ENCODE data around the gene TSHR. TPM values are rescaled to one million over a fixed set of nuclear protein-coding genes. Genes with fewer than 3 reads are reported as not detected.

TSHR gene
- total and polyA plus RNA-seq, 2 experiments from 2014 or later: 0.59 to 0.78 TPM

DNA sequence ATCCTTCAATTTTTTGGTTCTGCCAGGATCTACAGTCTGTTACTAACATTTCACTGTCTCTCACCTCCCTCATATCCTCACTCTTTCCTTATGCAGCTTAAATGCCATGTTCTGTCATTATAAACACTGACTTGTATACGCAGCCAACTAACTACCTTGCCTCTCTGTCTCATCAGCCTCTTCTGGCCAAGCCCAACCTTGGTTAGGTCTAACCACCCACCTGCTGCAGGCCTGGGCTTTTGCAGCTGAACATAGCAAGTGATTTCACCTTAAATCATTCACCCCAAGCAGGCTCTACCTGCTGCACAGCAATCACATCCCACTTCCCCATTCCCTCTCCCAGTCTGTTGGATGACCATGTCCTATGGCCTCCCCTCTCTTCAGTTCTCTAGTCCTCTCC, 173.8 kb downstream of the TSHR start (continued):
- TF ChIP-seq, protein P1, sequence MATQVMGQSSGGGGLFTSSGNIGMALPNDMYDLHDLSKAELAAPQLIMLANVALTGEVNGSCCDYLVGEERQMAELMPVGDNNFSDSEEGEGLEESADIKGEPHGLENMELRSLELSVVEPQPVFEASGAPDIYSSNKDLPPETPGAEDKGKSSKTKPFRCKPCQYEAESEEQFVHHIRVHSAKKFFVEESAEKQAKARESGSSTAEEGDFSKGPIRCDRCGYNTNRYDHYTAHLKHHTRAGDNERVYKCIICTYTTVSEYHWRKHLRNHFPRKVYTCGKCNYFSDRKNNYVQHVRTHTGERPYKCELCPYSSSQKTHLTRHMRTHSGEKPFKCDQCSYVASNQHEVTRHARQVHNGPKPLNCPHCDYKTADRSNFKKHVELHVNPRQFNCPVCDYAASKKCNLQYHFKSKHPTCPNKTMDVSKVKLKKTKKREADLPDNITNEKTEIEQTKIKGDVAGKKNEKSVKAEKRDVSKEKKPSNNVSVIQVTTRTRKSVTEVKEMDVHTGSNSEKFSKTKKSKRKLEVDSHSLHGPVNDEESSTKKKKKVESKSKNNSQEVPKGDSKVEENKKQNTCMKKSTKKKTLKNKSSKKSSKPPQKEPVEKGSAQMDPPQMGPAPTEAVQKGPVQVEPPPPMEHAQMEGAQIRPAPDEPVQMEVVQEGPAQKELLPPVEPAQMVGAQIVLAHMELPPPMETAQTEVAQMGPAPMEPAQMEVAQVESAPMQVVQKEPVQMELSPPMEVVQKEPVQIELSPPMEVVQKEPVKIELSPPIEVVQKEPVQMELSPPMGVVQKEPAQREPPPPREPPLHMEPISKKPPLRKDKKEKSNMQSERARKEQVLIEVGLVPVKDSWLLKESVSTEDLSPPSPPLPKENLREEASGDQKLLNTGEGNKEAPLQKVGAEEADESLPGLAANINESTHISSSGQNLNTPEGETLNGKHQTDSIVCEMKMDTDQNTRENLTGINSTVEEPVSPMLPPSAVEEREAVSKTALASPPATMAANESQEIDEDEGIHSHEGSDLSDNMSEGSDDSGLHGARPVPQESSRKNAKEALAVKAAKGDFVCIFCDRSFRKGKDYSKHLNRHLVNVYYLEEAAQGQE (IDR thresholded peaks at IDR 0.05; ENCODE audit: unreplicated experiment): no peak
- TF ChIP-seq JUNB (IDR thresholded peaks at IDR 0.05; ENCODE audit: unreplicated experiment) (no peak), CREB1 (CRISPR knock-in tag; IDR thresholded peaks at IDR 0.05; ENCODE audit: low read depth) (no peak), NANOG (IDR thresholded peaks at IDR 0.05; ENCODE audit: borderline replicate concordance) (no peak)
- TF ChIP-seq, protein P2, sequence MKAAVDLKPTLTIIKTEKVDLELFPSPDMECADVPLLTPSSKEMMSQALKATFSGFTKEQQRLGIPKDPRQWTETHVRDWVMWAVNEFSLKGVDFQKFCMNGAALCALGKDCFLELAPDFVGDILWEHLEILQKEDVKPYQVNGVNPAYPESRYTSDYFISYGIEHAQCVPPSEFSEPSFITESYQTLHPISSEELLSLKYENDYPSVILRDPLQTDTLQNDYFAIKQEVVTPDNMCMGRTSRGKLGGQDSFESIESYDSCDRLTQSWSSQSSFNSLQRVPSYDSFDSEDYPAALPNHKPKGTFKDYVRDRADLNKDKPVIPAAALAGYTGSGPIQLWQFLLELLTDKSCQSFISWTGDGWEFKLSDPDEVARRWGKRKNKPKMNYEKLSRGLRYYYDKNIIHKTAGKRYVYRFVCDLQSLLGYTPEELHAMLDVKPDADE (IDR thresholded peaks at IDR 0.05): no peak

DNA sequence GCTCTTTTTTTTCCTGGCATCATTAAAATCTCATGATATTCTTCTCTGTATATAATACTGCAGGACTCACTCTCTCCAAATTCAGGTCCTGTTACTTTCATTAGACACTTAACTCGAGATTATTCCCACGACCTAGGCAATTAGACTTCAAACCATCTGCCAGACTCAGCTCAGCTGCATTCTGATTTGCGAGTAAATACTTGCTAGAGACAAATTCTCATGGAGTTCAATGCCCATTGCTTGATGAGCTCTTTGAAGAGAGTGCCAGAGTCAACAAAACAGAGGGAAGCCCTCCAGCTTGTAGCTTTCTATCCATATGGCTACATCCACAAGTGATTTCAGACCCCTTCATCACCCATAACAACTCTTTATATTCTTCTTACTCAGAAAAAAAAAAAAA, 177.0 kb downstream of the TSHR start:
- Histone ChIP-seq H3F3A (replicated peaks; ENCODE audit: low read depth) (no peaks in the 10 kb centered on the region), H3K4me2 (no peak overlapping the region), H4K20me1 (replicated peaks; ENCODE audit: insufficient read depth) (no peaks in the 10 kb centered on the region), H3K36me3 (ENCODE audit: insufficient read depth) (no peaks in the 10 kb centered on the region), H3K4me1 (ENCODE audit: insufficient read depth) (no peaks in the 10 kb centered on the region), H3K27me3 (ENCODE audit: insufficient read depth) (no peaks in the 10 kb centered on the region), H3K79me2 (replicated peaks; ENCODE audit: insufficient read depth) (no peaks in the 10 kb centered on the region), H2AFZ (no peak overlapping the region), H3K27ac (ENCODE audit: low read depth) (no peak overlapping the region), H3K9me2 (ENCODE audit: insufficient read depth) (peaks cover 10% of the 10 kb centered on the region), H3K4me3 (no peak overlapping the region)
- no peaks in the 10 kb centered on the region for H3K36me3 Mint-ChIP-seq (ENCODE audit: low read depth)
- H3K27ac Mint-ChIP-seq: no peak overlapping the region
- ATAC-seq: no peak
- no peaks in the 10 kb centered on the region for H3K27me3 Mint-ChIP-seq (ENCODE audit: insufficient read depth, low read depth, poor library complexity)
- no peaks in the 10 kb centered on the region for H3K4me1 Mint-ChIP-seq
- H3K9me3 Mint-ChIP-seq: no peaks in the 10 kb centered on the region
- TF ChIP-seq, protein P3, sequence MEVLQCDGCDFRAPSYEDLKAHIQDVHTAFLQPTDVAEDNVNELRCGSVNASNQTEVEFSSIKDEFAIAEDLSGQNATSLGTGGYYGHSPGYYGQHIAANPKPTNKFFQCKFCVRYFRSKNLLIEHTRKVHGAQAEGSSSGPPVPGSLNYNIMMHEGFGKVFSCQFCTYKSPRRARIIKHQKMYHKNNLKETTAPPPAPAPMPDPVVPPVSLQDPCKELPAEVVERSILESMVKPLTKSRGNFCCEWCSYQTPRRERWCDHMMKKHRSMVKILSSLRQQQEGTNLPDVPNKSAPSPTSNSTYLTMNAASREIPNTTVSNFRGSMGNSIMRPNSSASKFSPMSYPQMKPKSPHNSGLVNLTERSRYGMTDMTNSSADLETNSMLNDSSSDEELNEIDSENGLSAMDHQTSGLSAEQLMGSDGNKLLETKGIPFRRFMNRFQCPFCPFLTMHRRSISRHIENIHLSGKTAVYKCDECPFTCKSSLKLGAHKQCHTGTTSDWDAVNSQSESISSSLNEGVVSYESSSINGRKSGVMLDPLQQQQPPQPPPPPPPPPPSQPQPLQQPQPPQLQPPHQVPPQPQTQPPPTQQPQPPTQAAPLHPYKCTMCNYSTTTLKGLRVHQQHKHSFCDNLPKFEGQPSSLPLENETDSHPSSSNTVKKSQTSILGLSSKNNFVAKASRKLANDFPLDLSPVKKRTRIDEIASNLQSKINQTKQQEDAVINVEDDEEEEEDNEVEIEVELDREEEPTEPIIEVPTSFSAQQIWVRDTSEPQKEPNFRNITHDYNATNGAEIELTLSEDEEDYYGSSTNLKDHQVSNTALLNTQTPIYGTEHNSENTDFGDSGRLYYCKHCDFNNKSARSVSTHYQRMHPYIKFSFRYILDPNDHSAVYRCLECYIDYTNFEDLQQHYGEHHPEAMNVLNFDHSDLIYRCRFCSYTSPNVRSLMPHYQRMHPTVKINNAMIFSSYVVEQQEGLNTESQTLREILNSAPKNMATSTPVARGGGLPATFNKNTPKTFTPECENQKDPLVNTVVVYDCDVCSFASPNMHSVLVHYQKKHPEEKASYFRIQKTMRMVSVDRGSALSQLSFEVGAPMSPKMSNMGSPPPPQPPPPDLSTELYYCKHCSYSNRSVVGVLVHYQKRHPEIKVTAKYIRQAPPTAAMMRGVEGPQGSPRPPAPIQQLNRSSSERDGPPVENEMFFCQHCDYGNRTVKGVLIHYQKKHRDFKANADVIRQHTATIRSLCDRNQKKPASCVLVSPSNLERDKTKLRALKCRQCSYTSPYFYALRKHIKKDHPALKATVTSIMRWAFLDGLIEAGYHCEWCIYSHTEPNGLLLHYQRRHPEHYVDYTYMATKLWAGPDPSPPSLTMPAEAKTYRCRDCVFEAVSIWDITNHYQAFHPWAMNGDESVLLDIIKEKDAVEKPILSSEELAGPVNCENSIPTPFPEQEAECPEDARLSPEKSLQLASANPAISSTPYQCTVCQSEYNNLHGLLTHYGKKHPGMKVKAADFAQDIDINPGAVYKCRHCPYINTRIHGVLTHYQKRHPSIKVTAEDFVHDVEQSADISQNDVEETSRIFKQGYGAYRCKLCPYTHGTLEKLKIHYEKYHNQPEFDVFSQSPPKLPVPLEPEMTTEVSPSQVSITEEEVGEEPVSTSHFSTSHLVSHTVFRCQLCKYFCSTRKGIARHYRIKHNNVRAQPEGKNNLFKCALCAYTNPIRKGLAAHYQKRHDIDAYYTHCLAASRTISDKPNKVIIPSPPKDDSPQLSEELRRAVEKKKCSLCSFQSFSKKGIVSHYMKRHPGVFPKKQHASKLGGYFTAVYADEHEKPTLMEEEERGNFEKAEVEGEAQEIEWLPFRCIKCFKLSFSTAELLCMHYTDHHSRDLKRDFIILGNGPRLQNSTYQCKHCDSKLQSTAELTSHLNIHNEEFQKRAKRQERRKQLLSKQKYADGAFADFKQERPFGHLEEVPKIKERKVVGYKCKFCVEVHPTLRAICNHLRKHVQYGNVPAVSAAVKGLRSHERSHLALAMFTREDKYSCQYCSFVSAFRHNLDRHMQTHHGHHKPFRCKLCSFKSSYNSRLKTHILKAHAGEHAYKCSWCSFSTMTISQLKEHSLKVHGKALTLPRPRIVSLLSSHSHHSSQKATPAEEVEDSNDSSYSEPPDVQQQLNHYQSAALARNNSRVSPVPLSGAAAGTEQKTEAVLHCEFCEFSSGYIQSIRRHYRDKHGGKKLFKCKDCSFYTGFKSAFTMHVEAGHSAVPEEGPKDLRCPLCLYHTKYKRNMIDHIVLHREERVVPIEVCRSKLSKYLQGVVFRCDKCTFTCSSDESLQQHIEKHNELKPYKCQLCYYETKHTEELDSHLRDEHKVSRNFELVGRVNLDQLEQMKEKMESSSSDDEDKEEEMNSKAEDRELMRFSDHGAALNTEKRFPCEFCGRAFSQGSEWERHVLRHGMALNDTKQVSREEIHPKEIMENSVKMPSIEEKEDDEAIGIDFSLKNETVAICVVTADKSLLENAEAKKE (CRISPR knock-in tag; IDR thresholded peaks at IDR 0.05): no peak
- no peak for DNase-seq (ENCODE audit: low spot score)
- H3K4me3 Mint-ChIP-seq: no peak overlapping the region
